GM12892 (cell line): ENCODE data around the gene DTL.

Source experiments
- POLR2A ChIP-seq: IDR thresholded peaks from 2 replicates; pipeline ENCODE4 v1.6.1; 2011; ENCODE audit warnings: low read depth, low read length, control low read depth
- POLR2AphosphoS5 ChIP-seq: IDR thresholded peaks from 2 replicates; pipeline ENCODE4 v1.6.1; 2011; ENCODE audit warnings: low read depth, low read length, control low read depth
- TAF1 ChIP-seq: IDR thresholded peaks from 2 replicates; pipeline ENCODE4 v1.6.1; 2011; ENCODE audit warnings: low read depth, mild to moderate bottlenecking, control low read depth, low read length, borderline replicate concordance

- TF ChIP-seq POLR2AphosphoS5 (no peak), POLR2A (no peak), TAF1 (no peak)
Observed at GRCh38 chr1:212147581-212148033, 112.1 kb downstream of the DTL start.
